GM19099 (cell line): ENCODE results near the gene DACH1.

ENCODE experiments used
- POLR2A ChIP-seq: IDR thresholded peaks from 3 replicates; pipeline ENCODE4 v1.6.1; 2011; ENCODE audit warnings: low read depth; ENCODE audit not compliant: insufficient read length; ENCODE audit errors: extremely low read depth

The DACH1 gene

DNA sequence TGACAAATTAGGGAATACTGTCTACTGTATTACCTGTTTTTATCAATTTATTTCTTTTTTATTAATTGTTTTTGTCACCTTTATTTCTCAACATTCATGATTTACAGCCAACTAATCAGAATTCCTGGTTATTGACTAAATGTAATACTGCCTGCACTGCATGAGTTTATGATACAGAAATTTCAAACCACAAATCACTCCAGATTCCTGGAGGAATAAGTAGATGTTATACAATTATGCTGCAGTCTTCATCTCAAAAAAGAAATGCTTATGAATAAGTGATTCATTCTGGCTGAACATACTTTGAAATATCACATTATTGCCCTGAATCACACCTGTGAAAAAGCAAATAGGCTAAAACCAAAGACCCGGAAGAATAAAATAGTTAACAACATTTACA lies 249.7 kb downstream of the DACH1 start:
- no peak for TF ChIP-seq POLR2A

DNA sequence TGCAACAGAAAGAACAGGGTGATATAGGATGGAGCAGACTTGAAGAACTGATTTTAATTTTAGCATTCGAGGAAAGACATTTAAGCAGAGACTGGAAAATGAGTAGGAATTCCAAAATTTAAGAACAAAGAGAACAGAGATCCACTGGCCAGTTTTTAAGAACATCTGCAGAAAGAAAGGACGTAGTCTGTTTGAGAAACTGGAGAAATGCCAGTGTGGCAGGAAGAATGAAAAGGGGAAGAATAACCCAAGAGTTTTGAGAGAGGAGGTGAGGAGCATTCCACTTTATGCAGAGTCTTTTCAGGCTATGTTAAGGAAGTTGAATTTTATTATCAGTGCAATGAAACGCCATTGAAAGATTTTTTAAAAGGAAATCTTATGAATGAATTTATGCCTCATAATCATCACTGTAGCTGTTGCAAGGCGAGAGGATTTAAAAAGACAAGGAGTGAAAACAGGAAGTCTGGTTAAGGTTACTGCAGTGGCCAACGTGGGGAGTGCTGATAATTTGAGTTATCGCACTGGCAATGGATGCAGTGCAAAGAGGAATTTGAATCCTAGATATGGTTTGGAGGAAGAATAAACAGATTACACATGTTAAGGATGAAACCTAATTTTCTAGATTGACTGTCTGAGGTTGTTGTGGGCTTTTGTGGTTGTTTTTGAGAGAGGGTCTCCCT lies 253.8 kb downstream of the DACH1 start:
- no peak for TF ChIP-seq POLR2A

DNA sequence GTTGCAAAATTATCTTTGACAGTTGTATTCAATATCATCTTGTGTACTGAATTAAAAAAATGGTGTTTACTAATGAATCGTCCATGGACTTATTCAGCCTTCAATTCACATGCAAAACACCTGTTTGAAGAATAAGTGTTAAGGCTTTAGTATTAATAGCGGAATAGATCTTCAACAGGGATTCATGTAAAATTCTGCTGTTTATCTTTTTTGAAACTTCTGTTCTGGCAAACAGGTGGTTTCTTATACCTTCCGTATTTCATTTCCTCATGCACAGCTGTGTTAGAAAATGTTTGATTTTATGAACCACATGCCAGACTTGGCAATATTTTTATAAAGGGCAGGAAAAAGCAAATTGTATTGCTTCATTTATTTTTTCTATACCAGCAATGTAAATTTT lies 255.7 kb downstream of the DACH1 start:
- TF ChIP-seq POLR2A, result no peak

DNA sequence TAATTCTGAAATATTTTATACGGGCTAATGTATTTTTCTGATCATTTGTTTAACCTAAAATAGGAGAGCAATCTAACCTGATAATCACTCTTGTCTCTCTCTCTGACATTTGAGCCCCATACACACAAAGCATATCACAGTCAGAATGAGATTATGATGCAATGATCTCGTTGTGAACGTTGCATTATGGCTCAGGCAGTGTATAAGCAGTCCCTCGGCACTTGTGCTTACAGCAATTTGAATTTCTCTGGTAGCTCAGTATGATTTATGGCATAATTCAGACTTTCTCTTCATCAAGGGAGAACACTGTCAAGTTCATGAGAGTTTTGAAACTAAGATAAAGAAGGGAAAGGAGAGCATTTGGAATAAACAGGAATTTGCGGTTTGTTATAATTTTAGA lies 256.1 kb downstream of the DACH1 start:
- TF ChIP-seq POLR2A, result no peak

DNA sequence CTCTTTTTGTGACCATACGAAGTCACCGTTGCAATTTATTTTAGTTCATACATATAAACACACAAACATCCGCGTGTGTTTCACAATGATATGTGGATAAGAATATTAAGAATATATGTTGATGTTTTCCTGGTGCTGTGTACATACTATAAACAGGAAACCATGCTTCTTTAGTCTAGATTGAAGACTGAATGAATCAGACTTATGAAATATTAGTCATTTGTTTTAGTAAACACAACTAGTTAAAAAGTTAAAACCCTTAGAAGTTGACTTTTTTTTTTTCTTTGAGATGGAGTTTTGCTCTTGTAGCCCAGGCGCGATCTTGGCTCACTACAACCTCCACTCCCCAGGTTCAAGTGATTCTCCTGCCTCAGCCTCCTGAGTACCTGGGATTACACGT lies 257.7 kb downstream of the DACH1 start:
- TF ChIP-seq POLR2A, result no peak

DNA sequence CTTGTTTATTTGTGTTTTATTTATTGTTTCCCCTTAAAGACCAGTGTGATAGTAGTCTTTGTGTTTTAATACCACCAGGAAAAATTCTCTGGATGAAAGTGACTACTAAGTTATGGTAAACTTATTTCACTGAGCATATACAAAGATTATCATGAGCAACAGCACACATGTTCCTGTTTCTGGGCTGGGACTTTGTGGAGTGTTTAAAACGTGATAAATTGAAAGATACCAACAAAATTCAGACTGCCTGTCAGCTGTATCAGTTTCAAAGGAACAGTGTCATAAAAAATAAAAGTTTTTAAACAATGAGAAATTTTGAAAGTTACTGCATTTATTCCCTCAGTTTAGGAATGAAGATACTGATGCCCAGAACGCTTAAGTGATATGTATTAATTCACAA lies 259.4 kb downstream of the DACH1 start:
- no peak for TF ChIP-seq POLR2A

DNA sequence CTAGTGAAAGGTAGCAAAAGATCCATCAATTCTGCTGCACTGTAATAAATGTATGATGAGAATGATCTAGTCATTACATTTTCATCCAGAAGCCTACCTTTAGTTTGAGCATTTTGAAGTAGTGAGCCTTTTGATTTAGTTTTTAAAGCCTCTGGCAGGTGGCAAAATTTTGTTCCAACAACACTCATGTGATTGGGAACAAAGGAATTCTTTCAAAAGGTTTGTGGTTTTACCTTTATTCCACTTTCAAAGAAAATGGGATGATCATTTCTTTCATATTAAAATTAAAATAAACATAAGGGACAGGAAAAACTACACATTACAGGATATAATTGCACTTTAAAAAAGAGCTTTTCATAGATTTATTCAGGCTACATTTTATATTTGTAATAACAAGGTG lies 260.2 kb downstream of the DACH1 start:
- no peak for TF ChIP-seq POLR2A

DNA sequence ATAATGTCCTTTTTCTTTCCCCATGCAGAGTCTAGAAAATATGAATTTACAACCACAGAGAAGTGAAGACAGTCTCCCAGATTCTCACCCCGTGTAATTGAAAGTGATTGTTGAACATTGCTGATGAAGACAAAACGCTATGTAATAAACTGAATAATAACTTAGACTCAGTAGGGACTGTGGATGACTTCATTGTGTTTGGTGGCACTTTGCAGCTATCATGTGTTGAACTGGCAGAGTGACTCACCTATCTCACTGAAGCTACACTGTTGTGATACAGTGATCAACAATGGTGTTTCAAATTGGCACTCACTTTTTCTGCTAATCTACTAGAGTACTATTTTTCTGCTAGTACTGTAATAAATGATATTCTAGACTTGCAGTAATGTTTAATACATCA lies 261.3 kb downstream of the DACH1 start:
- no peak for TF ChIP-seq POLR2A

DNA sequence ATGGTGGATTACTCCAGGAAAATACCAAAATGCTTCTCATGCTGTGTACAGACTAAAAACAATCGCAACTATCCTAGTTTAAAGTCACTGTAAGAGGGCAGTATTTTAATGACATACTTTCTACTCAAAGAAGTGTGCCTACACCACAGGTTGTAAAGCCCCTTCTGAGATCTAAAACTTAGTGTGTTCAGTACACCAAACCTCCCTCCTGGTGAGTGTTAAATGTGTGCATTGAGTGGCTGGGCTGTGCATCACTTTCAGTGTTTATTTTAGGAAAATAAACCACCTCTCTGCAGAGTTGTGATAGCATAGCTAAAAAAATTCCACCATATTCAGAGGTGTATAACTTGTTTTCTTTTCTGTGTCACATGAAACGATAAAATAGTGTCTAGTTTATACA lies 263.7 kb downstream of the DACH1 start:
- no peak for TF ChIP-seq POLR2A

DNA sequence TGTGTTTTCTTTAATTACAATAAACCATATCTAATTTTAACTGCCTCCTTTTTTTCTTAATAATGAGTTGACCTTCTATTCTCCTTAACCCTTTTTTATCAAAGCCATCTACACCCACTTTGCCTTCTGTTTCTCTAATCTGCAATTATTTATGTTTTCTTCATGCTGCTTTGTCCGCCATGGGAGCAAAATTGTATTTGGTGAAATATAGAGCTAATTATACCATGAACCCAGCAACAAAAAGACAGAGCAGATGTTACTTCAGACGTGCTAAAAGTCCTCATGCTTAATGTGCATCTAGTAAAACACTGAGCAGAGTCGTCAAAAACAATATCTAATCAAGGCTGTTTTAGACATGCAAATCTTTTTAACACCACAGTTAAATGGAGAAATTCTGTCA lies 264.7 kb downstream of the DACH1 start:
- no peak for TF ChIP-seq POLR2A

DNA sequence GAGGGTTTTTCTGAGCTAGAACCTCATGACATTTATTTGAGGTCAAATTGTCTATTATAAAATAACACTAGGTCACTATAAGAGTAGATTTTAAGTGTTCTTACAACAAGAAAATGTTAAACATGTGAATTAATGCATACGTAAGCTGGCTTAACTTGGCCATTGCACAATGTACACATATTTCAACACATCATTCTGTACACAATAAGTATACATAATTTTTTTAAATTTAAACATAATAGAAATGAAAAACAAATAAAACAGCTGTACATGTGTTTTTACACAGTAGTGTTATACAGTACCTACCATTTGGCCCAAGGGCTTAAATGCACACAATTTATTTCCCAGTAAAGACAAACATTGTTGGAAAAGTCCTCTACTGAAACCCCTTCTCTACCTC lies 269.9 kb downstream of the DACH1 start:
- no peak for TF ChIP-seq POLR2A

DNA sequence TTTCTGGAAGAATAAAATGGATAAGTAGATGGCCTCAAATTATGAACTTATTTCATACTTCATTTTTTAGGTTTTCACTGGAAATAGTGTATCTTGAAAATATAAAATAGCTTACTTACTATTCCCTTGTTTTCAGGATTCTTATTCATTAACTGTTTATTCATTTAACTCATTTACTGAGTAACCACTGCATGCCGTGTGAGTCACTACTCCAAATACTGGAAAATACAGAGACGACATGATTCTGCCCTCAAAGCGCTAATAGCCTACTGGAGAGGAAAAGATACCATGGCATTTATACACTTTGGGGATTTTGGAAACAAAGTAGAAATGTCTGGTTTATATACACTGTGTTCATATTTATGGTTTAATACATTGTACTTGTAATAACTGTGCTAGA lies 270.9 kb downstream of the DACH1 start:
- no peak for TF ChIP-seq POLR2A

DNA sequence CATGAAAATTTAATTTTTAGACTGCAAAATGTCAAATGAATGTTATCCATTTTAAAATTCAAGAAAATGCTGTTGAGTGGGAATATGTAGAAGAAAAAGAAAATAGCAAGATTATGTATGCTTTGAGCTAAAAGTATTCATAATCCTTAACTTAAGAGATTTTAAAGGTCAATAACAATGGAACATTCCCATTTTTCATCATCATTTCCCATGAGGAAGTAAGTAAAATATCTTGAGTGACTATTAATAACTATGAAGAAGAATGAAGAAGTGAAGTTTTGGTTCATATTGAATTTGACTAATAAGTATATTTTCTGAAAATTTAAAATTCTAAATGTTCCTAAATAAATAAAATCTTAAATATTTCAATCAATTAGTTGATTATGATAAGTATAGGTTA lies 273.4 kb downstream of the DACH1 start:
- TF ChIP-seq POLR2A, result no peak

DNA sequence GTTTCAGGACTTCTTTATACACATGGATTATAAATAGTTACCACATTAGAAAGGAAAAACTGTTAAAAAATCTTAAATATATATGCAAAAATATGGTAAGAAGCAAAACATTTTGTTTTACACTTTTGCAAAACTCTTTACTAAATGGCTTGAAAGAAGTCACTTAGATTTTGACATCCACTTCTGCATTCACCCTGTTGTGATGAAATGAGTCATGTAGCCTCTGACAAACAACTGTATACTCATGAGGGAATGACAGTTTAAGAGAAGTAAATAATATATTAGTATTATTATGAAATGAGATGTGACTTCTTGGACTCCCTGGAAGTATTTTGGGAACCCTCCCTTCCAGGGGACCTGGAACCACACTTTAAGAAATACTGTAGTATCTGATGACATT lies 275.6 kb downstream of the DACH1 start:
- TF ChIP-seq POLR2A, result no peak

DNA sequence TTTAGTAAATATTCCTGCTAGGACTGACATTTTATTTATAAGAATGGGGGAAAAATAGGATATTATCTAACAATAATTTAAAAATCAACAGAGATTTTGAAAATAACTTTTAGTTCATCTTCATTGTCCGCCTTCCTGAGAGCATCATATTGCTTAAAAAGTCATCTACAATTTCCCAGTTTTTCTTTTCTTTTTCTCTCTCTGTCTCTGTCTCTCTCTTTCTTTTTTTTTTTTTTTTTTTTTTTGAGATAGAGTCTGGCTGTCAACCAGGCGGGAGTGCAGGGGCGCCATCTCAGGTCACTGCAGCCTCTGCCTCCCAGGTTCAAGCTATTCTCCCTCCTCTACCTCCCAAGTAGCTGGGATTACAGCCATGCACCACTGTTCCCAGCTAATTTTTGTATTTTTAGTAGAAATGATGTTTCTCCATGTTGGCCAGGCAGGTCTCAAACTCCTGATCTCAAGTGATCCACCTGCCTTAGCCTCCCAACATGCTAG lies 276.3 kb downstream of the DACH1 start:
- no peak for TF ChIP-seq POLR2A

DNA sequence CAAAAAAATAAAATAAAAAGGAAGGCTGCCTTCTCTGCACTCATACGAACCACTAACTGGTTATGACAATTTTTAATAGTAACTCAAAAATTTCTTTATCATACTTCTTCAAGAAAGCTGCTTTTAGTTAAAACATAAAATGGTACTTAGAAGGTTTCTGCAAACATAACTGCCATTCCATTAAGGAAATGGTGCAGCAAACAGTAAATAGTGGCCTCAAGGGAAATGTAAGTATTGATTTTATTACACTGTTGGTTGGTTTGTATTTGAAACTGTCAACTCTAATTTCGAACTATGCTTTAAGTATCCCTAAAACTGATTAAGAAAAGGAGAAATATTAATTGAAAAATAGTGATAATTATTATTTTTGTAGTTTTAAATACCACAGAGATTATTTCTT lies 278.0 kb downstream of the DACH1 start:
- TF ChIP-seq POLR2A, result no peak

DNA sequence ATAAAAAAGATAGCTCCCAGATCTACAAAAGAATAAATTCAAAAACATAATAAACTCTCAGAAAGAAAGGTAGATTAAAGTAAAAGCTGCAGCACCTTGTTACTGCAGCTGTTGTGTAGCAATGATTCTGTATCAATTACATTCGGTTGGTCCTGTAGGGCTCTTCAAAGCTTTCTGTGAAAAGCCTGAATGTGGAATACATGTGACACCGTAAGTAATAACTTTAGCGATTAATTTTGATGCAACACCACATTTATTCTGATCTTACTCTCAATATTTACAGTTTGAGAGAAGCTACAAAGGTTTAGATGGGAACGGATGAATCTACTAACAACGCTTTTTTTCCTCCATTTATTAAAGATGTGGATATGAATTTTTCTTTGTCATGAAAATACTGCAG lies 279.2 kb downstream of the DACH1 start:
- no peak for TF ChIP-seq POLR2A
